ENCODE measurements around the gene THNSL1.
A peak's percentile ranks its signal among the peaks of the same experiment; 100 is the strongest.

Gene THNSL1

DNA sequence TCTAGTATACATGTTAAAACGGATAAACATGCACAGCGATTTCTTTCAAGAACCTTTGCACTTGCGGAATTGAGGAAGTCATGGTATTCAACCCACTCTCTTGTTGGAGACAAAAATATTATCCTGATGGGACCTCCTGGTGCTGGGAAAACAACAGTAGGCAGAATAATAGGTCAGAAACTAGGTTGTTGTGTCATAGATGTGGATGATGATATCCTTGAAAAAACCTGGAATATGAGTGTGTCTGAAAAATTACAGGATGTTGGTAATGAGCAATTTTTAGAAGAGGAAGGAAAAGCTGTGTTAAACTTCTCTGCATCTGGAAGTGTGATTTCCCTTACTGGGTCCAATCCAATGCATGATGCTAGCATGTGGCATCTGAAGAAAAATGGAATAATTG, 6.9 kb downstream of the THNSL1 start:
- DNase-seq, result no peak
- peaks cover 0 to 6% (median 0%) of the 10 kb centered on the region in 4 donors for H3K4me1 ChIP-seq
- no peaks in the 10 kb centered on the region for H3K27me3 ChIP-seq
- no peak overlapping the region for H3K27ac ChIP-seq
- no peak overlapping the region for H3K4me3 ChIP-seq
- TF ChIP-seq CTCF (IDR thresholded peaks at IDR 0.05), result no peak
- intact Hi-C loops (cut with DNase I; ENCODE audit: low total_unique reads), result no loop called here
- no peaks in the 10 kb centered on the region for H3K36me3 ChIP-seq
- H3K9me3 ChIP-seq, result no peaks in the 10 kb centered on the region

- TF ChIP-seq CTCF (IDR thresholded peaks at IDR 0.05), result no peak
- Histone ChIP-seq H3K4me1 (peaks cover 0 to 5% (median 0%) of the 10 kb centered on the region in 4 donors), H3K27ac (peak overlapping the region; percentile 20 to 39), H3K36me3 (no peaks in the 10 kb centered on the region), H3K4me3 (no peak overlapping the region), H3K27me3 (no peaks in the 10 kb centered on the region), H3K9me3 (no peaks in the 10 kb centered on the region)
- DNase-seq, result no peak
- intact Hi-C loops (cut with DNase I; ENCODE audit: low total_unique reads), result no loop called here
Observed at GRCh38 chr10:25024528-25024927, 8.1 kb downstream of the THNSL1 start.

DNA sequence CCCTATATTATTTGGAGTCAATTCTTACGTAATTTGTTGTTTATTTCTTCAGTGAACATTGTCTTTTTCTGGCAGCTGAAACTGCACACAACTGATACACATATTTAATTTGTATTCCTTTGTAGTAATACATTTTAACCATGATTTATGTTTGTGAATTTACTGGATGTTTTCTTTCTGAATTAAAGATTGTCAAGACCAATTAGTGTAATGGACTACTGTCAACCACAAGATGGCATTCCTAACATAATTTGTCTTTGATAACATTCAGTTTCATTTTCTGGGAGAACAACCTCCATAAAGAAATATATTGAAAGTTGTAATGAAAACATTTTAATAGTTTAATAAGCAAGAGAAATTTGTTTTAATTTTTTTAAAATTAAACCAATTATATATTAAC, 10.1 kb downstream of the THNSL1 start:
- Histone ChIP-seq H3K4me1 (peaks cover 0 to 5% (median 0%) of the 10 kb centered on the region in 4 donors), H3K27ac (no peak overlapping the region), H3K4me3 (no peak overlapping the region), H3K9me3 (no peaks in the 10 kb centered on the region), H3K36me3 (no peaks in the 10 kb centered on the region), H3K27me3 (no peaks in the 10 kb centered on the region)
- intact Hi-C loops (cut with DNase I; ENCODE audit: low total_unique reads), result no loop called here
- no peak for DNase-seq
- no peak for TF ChIP-seq CTCF (IDR thresholded peaks at IDR 0.05)

- intact Hi-C loops (cut with DNase I; ENCODE audit: low total_unique reads), result no loop called here
- H3K4me1 ChIP-seq, result peaks cover 0 to 4% (median 0%) of the 10 kb centered on the region in 4 donors
- no peaks in the 10 kb centered on the region for H3K27me3 ChIP-seq
- H3K27ac ChIP-seq, result no peak overlapping the region
- DNase-seq, result no peak
- no peaks in the 10 kb centered on the region for H3K36me3 ChIP-seq
- no peak overlapping the region for H3K4me3 ChIP-seq
- TF ChIP-seq CTCF (IDR thresholded peaks at IDR 0.05), result no peak
- H3K9me3 ChIP-seq, result no peaks in the 10 kb centered on the region
Observed at GRCh38 chr10:25028711-25029110, 12.3 kb downstream of the THNSL1 start.

DNA sequence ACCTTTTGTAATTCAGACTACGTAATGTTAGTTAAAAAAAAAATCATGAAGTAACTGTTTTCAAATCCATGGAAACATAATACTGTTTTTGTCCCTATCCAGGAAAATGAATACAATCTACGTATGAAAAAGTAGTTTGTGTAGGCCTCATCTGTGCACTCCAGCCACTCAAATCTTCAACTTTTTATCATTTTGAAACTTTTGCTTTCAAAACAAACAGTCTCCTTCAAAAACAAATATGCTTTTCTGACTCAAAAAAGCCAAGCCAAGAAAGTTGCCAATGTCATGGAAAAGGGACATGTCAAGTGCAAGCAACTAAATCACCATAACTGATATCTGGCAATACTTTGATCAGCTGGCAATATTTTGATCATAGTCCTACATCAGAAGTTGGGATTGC, 13.1 kb downstream of the THNSL1 start:
- DNase-seq, result no peak
- Histone ChIP-seq H3K27me3 (no peaks in the 10 kb centered on the region), H3K9me3 (no peaks in the 10 kb centered on the region), H3K4me3 (no peak overlapping the region), H3K27ac (no peak overlapping the region), H3K36me3 (no peaks in the 10 kb centered on the region), H3K4me1 (peaks cover 0 to 2% (median 0%) of the 10 kb centered on the region in 4 donors)
- no peak for TF ChIP-seq CTCF (IDR thresholded peaks at IDR 0.05)
- intact Hi-C loops (cut with DNase I; ENCODE audit: low total_unique reads), result no loop called here

- H3K27ac ChIP-seq, result no peak overlapping the region
- no peaks in the 10 kb centered on the region for H3K9me3 ChIP-seq
- H3K27me3 ChIP-seq, result no peaks in the 10 kb centered on the region
- H3K36me3 ChIP-seq, result no peaks in the 10 kb centered on the region
- DNase-seq, result no peak
- H3K4me3 ChIP-seq, result no peak overlapping the region
- no peak for TF ChIP-seq CTCF (IDR thresholded peaks at IDR 0.05)
- intact Hi-C loops (cut with DNase I; ENCODE audit: low total_unique reads), result no loop called here
- H3K4me1 ChIP-seq, result peaks cover 0 to 10% (median 0%) of the 10 kb centered on the region in 4 donors
Observed at GRCh38 chr10:25036381-25036780, 20.0 kb downstream of the THNSL1 start.
